HG02588 (cell line): Measurements from ENCODE around the gene DUOXA2.
"Not testable (repeated sequence)": the region's sequence is repeated elsewhere in the genome, so short reads cannot be mapped to it uniquely, and the experiment has no call there.

ENCODE experiments used
- ATAC-seq: cut with Tn5 transposase; IDR thresholded peaks from one replicate; pipeline ENCODE4 v1.9.1; 2021; ENCODE audit warnings: mild to moderate bottlenecking, moderate library complexity; ENCODE audit not compliant: unreplicated experiment

DUOXA2 gene

DNA sequence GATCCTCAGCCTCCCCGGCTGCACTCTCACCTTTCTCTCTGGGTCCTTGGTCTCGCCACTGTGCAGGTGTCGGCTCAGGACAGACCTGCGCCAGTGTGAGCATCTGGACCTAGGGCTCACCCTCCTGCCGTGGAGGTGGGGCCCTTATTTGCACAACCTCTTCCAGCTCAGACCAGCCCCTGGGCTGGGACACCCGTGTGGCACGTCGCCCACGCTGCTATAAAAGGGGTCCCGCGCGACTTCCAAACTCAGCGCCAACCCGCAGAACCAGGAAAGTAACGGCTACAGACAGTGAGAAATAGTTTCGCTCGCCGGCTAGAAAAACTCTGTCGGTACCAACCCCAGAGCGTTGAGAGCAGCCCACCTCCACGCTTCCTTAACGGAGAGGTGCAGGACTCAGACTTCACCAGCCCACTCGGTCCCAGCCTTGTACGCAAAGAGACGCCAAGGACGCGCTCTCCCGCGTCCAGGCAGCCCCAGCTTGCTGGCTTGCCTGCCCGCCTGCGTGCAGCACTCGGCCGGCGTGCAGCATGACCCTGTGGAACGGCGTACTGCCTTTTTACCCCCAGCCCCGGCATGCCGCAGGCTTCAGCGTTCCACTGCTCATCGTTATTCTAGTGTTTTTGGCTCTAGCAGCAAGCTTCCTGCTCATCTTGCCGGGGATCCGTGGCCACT, at the start of gene DUOXA2, which contains the start of gene DUOX2:
DUOXA2 (plus strand) TSS at position 251 of the 675 bp plus-strand sequence; CDS start at position 531, 280 bp downstream.
DUOX2 (minus strand) TSS at position 97 of the 675 bp plus-strand sequence. CDS start 761 bp downstream, outside the sequence.
- no peak for ATAC-seq

DNA sequence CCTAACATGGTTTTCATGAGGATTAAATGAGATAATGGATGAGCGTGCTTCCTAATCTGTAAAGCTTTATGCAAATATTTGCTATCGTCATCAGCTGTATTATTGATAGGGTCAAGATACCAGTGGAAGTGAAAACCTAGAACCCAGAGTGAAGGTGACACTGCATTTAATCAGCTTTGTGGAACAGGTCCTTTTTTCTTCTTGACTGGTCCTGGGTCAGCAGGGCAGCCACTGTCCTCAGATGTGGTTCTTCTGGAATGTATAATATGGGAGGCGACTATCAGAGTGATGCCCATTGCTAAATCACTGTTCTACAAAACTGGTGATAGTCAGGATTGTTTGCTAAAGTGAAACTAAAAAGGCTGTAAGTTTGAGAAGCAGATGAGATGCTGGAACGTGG, 49.7 kb upstream of the DUOXA2 start:
- ATAC-seq, result no peak

DNA sequence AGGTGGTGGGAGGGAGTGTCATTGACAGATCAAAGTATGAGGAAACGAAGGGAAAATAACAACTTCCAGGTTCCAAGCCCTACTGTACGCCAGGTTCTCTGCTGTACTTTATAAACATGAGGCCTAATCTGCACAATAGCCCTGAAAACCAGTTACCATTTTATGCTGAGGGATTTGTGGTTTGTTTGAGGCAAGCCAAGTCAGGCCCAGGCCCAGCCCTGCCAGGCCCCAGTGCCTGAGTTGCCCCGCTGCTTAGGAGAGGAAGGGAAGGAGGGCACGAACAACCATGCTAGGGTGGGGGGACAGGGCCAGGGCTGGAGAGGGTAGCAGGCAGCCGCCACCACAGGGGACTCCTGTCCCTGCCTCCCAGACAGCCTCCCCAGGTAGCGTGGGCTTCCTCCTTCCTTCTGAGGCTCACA, 44.2 kb upstream of the DUOXA2 start:
- ATAC-seq, result not testable (repeated sequence)

DNA sequence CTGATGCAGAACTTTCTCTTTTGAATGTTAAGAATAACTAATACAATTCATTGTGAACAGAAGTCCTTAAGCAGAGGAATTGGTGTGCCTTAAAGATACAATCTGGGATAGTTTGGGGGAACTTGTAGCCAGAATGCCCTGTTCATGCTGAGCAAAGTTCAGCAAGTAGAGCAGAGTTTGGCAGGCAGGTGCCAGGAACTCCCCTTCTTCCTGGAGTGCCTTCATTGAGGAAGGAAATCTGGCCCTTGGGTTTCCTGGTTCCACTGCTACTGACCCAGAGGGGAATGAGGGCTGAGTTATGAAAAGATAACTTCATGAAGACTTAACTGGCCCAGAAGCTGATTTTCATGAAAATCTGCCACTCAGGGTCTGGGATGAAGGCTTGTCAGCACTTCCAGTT, 40.5 kb upstream of the DUOXA2 start:
- not testable (repeated sequence) for ATAC-seq

DNA sequence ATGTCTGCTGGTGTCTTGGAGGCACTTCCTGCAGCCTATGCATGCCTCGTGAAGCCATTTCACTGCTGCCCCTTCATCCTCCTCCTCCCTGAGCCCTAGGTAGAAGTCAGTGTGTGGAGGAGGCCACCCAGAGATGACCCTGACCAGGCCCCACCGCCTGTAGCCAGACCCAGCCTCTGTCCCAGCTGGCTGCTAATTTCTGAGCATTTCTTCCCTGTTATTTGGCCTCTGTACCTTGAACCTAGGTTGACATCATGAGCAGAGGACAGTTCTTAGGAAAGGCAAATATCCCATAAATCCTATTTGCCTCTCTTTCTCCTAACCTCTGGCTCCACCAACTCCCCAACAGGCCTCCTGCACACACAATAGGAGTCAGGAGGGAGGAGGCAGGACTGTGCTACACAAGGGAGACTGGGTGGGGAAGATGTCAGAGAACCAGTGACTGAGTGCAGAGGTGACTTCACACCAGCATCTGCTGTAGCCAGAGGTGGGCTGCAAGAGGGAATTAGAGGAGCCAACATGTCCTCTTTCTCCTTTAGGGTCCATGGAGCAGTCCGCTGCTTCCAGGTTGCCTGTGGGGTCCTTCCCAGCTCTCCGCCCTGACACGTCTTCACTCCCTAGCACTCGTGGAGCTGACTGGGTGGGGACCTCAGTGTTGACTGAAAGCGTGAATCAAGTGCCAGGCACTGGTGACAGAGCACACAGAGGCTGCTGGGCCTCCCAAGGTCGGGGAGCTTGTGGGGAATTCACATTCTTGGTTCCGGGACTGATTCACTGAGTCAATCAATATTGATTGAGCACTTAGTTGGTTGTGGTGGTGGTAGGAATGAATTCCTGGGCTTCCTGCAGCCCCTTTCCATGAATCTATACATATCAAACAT, 38.4 kb upstream of the DUOXA2 start:
- ATAC-seq, result not testable (repeated sequence)

DNA sequence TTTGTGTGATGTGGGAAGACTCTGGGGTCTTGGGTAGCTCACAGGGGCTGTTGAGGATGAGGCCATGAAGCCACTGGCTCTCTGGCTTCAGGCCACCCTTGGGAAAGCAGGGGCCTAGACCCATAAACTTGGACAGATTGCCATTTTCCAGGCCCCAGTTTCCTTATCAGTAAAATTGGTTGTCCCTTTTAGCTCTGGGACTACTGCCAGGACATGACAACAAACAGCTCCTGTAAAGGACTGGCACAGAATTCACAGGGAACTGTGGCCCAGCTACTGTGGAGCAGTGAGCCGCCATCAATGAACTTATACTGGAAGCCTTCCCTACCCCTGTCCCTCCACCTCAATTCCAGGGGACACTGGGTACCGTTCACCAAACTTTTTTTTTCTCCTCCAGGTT, 36.7 kb upstream of the DUOXA2 start:
- not testable (repeated sequence) for ATAC-seq

DNA sequence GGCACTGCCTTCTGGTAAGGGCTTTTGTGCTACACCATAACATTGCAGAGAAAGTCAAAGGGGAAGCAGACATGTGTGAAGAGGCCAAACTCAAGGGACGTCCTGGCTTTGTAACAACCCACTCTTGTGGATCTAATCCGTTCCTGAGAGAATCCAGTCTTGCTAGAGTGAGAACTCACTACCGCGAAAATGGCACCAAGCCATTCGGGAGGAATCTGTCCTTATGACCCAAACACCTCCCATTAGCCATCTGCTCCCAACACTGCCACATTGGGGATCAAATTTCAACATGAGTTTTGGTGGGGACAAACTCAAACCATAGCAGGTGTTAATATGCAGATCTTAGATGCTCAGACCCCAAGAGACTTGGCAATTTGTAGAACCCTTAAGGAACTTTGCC, 34.9 kb upstream of the DUOXA2 start:
- not testable (repeated sequence) for ATAC-seq

DNA sequence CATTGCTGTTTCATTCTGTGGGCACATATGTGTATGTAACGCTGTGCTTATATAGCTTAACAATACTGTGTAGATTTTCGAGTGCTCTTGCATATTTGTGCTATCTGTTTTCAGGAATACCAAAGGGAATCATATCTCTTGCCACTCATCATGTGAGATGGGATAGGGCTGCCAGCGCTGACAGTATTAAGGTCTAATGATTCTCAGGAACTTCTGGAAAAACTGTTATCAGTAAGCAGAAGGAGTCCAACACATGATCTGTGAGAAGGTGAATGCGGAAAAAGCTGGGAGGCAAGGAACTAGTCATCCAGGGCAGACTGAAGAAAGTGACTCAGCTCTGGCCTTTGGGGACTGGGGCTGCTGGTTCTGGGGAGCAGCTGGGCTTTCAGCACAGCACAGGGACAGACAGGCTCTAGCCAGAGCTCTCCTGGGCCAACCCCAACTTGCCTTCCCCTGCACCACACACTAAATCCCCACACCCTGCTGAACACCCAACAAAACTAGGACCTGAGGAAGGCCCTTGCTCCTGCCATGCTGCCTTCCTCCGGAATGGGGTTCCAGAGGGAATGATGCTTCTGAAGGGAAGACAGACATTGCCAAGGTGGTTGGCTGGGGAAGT, 34.4 kb upstream of the DUOXA2 start:
- ATAC-seq, result not testable (repeated sequence)

DNA sequence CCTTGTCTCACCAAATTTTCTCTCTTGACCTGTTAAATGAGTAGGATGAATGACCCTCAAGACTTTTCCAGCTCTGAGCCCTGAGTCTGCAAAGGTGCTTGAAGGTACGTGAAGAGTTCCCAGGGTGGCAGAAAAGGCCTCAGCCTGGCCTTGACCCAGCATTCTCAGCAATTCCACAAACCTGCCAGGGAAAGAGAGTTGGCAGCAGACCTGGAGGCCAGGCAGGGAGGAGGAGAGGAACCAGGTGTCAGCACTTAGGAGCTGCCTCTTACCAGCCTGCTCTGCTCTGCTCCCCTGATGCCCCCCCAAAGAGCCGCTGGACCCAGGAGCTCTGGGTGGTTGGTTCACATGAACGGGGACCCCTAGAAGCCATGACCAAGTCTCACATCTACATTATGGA, 33.5 kb upstream of the DUOXA2 start:
- not testable (repeated sequence) for ATAC-seq

DNA sequence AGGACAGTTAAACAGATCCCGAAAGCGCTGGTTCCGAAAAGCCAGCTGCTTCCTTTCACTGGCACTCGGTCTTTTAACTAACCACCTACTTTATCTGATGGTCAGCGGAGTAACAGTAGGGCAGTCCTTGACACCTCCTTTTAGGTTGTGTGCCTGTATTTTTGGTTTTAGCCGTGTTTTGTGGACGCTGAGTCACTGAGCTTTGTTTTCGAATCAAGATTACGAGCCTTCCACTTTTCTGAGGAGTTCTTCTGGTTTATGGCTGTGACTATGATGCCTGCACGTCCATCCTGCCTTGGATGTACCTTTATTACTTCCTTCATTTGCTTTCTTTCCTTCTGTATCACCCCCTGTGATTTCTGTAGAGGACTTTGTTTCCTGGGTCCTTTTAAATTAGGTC, 31.7 kb upstream of the DUOXA2 start:
- ATAC-seq, result not testable (repeated sequence)

DNA sequence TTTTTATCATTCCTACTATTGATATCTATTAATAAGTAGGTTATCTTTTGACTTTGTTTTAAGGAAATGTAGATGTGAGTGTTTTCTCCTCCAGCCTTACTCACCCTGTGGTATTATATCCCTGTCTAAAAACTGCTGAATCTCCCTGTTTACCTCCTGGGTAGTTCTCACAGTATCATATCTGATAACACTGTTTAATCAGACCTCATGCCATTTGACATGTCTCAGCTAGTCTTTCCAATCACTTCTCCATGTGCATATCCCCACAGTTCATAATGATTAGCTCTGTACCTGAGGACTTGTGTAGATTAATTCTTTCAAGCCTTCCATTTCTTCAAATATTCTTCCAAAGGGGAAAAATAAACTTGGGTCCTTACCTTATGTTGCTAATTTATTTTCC, 30.9 kb upstream of the DUOXA2 start:
- ATAC-seq, result no peak

DNA sequence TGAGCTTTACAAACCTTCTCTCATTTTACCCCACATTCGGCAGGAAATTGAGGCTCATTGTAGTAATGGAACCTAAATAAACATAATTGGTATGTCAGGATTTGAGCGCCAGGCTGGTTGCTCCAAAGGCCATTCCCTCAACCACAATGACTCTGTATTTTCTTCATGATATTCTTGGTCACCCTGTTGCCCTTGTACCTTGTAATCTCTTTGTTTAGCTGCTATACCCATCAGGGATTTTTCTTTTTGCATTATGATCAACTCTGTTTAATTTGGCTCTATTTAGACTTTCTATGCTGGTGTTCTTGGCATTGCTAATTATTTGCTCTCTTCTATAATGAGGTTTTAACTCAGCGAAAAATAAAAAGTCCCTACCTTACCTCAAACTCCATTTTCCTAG, 30.0 kb upstream of the DUOXA2 start:
- ATAC-seq, result no peak

DNA sequence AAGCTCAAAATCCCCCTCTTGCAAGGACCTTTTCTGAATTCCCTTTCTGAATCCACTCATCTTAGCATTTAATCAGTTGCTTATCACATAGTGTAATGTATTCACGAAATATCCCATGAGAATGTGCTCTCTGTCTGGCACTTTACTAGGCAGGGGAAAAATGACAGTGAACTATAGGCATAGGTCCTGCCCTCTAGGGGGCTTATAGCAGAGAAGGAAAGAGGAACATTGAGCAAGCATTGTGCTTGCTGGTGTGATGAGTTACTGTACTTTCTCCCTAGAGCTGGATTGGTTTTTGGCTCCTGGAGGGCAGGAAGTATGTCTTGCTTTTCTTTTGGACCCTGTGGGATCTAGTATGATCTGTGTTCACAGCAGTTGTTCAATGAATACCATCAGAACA, 26.6 kb upstream of the DUOXA2 start:
- ATAC-seq, result no peak

DNA sequence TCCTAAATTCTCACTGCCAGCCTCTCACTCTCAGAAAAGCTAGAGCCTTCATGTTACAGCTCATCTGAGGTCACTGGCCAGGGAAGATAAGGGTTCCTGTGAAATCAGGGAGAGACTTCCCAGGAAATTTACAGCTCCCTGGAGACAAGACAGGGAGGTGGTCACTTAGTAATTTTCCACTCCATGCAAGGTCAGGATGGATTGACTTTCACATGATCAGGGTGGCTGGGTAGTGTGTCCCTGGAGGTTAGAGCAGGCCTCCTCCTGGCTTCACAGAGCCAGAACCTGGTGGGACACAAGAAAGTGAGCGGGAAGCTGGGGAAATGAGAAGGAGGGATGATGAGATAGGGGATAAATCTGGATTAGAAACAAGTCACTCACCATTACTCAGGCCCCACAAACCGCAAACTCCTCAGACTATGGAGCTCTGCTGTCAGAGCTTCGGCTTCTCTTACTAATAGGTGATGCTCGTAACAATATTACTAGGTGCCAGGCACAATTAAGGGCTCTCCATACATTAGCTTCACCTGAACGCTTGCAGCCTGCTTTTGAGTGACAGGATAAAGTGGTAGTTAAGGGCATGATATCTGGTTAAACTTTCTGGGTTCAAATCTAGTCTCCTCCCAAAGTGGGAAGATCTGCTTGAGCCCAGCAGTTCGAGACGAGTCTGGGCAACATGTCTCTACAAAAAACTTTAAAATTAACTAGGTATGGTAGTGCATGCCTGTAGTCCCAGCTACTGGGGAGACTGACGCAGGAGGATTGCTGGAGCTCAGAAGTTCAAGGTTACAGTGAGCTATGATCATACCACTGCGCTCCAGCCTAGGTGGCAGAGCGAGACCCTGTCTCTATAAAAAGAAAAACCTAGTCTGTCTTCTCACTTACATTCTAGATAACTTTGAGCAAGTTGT, 25.1 kb upstream of the DUOXA2 start:
- ATAC-seq, result no peak

DNA sequence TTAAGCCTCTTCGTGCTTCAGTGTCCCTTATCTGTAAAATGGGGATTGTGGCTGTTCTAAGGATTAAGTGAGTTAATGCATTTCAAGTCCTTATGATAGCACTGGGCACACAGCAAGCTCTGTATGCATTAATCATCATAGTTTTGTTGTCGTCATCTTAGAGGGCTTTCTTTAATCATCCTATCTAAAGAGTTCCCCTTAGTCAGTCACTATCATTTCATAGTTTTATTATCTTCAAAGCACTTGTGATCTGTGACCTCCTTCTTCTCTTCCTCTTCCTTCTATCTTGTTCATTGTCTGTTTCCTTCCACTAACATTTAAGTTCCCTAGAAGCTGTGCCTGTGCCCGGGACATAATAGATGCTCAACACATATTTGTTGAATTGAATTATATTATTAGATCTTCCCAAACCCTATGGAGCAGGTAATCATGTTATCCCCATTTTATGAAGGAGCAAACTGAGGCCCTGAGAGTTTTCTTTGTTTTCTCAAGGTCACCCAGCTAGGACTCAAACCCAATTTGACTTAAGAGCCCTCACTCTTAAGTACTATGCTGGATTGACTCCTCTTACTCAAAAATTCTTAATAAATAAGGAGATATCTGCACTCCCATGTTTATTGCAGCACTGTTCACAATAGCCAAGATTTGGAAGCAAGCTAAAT, 24.3 kb upstream of the DUOXA2 start:
- no peak for ATAC-seq

DNA sequence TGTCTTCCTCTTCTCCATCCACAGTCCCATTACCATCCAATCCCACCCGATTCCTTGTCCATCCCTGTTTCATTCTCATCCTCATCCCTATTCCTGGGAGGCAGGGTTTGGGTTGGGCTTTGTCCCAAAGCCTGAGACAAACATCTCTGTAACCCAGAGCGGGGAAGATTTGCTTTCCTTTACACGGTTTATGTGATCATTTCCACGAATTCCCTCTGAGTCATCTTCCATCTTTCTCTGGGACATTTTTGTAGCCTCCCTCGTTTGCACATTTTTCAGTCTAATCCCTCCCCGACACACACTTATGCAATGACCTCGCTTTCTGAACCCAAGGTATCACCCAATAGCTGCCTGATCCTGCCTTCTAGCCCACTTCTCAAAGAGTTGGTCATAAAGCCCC, 23.0 kb upstream of the DUOXA2 start:
- no peak for ATAC-seq

DNA sequence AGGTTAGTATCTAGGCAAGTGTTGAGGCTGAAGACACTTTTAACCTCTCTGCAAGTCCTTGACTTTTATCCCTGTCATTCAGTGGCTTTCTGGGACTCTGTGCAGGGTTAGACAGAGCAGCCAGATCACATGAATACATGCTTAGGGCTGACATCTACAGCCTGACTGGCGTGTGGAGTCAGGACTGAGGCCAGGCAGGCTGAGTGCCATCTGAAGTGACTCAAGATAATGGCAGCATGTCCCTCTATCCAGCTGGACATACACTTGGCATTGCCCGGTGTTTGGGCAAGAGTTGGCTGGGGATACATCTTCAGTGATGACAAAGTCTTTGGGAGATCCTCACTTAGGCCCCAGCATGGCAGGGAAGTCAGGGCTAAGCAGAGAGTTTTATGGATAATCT, 22.6 kb upstream of the DUOXA2 start:
- ATAC-seq, result no peak

DNA sequence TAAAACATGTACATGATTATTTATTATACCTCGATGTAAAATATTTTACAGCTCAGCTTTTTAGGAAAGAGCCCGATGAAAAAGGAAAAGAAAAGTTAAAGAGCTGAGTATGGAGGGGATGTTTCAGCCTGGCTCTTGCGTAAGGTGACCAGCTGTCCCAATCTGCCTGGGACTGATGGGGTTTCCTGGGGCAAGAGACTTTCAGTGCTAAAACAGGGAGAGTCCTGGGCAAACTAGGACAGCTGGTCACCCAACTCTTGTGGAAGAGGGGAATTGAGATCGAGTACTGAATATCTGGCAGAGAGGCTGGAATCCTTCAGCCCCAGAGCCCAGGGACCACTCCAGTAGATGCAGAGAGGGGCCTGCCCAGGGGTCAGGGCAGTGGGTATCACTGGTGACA, 21.1 kb upstream of the DUOXA2 start:
- ATAC-seq, result no peak

DNA sequence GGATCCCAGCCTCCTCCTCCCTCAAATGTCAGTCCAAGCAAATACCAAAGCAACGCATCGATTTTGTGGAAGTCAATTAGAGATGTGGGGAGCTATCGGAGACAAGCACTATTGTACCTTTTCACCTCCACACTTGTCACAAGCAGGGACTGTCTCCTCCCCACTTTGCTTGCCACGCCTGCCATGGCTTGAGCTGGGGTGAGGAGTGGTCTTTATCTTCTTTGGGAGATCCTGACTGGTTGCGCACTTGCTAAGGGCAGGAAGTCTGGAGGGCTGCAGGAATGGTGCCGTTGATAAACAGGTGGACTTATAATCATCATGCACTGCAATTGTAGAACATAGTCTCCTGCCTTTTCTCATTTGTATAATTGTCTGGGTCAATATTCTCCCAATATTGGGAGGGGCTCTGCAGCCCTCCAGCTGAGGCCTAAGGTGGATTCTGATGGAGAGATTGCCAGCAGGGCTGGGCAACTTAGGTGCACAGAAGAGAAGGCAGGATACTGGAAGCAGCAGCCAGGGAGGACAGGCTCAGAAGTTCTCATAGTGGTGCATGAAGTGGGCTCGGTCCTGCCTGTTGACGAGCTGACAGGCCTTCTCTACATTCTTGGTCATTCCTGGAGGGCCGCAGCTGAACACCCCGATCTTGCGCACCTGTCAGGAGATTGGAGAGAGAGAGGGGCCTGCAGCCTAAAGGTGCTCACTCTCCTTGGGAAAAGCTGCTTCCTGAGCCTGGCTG, 20.3 kb upstream of the DUOXA2 start:
- ATAC-seq, result no peak
